Nephron (organoid): ENCODE measurements around the gene SQOR.

Experiments
- H3K27ac Mint-ChIP-seq, 3 experiments: 2 replicates each; pipeline ENCODE4 v1.8.0; 2020; ENCODE audit warnings: mixed read lengths in 3 of 3, mild to moderate bottlenecking in 2 of 3, moderate library complexity in 1 of 3
- H3K27me3 Mint-ChIP-seq: 2 replicates; pipeline ENCODE4 v1.8.0; 2021; ENCODE audit warnings: low read depth, mild to moderate bottlenecking, moderate library complexity, mixed read lengths
- H3K36me3 Mint-ChIP-seq: 2 replicates; pipeline ENCODE4 v1.8.0; 2020; ENCODE audit warnings: low read depth, mixed read lengths
- H3K4me1 Mint-ChIP-seq: 2 replicates; pipeline ENCODE4 v1.8.0; 2020; ENCODE audit warnings: mixed read lengths
- H3K4me3 Mint-ChIP-seq, 3 experiments: 2 replicates each; pipeline ENCODE4 v1.8.0; 2020; ENCODE audit warnings: mild to moderate bottlenecking in 3 of 3, mixed read lengths in 3 of 3, moderate library complexity in 2 of 3
- H3K9me3 Mint-ChIP-seq: 2 replicates; pipeline ENCODE4 v1.8.0; 2020; ENCODE audit warnings: mixed read lengths
- TF ChIP-seq, protein P1 (sequence below), 3 experiments: fragments of 200-600 bp; sonication (generic); IDR thresholded peaks; one replicate each; pipeline ENCODE4 v1.5.0; 2021; ENCODE audit warnings: antibody characterized with exemption in 3 of 3; ENCODE audit not compliant: unreplicated experiment in 3 of 3

SQOR gene

DNA sequence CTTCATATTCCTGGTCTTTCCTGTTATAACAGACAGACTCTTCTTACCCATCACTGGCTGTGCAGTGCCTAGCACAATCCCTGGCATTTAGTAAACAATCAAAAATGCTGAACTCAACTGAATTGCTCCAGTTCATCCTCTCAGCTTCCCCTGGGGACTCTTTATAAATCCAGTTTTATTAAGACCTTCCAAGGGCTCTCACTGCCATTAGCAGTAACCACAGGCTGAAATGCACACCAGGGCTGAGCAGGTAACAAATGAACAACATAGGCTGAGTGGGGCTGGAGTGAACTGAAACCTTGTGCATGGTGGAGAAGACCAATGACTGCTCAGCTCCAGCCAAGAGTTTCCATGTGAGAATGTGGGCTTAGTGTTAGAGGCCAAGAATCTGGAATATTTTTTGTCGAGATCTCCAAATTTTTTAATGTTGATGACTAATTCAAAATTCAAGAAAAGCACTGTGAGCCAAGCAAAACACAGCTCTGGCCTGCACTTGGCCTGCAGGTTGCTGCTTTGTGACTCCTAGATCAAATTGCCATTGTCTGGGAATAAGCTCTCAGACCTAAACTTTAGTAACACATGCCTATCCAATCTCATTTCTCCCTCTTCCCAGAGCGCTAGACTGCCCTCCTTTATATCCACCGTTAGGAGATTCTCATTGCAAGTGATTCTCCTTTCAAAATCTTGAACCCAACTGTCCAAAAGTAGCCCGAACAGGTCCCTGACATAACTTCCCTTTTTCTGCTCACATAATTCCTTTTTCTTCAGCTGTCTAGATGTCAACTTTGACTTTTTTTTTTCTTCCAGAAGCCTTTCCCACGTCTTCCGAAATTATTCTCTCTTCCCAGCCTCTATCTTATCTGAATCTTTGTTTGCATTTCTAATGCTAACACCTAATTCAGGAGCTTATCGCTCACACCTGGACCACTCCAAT, 7.4 kb downstream of the SQOR start:
- TF ChIP-seq, protein P1, sequence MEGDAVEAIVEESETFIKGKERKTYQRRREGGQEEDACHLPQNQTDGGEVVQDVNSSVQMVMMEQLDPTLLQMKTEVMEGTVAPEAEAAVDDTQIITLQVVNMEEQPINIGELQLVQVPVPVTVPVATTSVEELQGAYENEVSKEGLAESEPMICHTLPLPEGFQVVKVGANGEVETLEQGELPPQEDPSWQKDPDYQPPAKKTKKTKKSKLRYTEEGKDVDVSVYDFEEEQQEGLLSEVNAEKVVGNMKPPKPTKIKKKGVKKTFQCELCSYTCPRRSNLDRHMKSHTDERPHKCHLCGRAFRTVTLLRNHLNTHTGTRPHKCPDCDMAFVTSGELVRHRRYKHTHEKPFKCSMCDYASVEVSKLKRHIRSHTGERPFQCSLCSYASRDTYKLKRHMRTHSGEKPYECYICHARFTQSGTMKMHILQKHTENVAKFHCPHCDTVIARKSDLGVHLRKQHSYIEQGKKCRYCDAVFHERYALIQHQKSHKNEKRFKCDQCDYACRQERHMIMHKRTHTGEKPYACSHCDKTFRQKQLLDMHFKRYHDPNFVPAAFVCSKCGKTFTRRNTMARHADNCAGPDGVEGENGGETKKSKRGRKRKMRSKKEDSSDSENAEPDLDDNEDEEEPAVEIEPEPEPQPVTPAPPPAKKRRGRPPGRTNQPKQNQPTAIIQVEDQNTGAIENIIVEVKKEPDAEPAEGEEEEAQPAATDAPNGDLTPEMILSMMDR (IDR thresholded peaks at IDR 0.05; ENCODE audit: unreplicated experiment in 3 of 3), result no peak
- Mint-ChIP-seq H3K36me3 (no peaks in the 10 kb centered on the region), H3K9me3 (no peaks in the 10 kb centered on the region), H3K27me3 (peaks cover 36% of the 10 kb centered on the region), H3K4me1 (peaks cover 44% of the 10 kb centered on the region), H3K4me3 (no peak overlapping the region), H3K27ac (peak overlapping the region; percentile 43 to 100 (median 58))

DNA sequence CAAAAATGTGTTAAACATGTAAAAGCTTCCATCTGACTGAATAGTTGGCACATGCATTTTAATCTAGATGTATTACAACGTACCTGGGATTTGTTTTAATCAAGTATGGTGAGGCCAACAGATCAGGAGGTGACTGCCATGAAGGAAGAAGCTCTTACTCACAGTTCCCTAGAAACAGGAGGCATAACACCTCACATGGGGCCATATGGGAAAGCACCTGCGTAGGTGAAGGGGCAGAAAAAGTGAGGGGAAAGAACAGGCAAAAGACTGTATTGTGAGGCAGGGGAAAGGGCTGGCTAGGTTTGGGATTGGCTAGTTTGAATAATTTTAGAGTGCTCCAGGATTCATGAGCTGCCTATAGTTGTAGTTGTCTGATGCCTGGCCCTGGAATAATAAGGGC, 9.6 kb downstream of the SQOR start:
- Mint-ChIP-seq H3K27me3 (peaks cover 20% of the 10 kb centered on the region), H3K9me3 (no peaks in the 10 kb centered on the region), H3K4me1 (peaks cover 43% of the 10 kb centered on the region)

DNA sequence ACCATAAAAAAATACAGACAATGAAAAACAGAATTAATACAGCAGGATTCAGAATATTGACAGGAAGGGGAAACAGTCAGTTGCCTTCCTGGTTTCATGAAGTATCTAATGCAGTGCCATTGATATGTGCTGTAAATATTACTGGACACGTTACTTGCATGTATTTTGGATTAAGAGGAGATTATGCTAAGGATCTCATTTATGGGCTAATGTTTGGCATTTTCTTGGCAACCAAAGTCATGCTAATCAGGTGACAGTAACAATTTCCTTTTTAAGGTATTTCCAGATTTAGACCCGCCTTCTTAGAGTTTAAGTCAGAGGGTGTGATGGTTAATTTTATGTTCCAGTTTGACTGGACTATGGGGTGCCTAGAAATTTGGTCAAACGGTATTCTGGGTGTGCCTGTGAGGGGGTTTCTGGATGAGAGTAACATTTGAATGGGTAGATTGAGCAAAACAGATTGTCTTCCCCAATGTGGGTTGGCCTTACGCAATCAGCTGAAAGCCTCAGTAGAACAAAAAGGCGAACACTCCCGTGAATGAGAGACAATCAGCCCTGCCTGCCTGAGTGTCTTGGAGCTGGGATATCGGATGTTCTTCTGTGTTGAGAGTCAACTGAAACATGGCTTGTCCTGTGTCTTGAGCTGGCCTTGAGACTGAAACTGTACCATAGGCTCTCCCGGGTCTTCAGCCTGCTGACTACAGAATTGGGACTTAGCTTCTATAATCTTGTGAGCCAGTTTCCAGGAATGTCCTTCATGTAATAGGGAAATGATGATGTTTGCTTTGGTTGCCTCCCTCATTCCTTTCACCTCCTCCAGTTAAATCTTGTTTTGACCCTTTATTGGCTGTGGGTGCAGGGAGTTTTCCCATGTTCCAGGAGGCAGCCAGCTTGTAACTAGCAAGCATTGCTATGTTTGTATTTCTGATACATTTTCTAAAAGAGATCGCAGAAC, 10.5 kb downstream of the SQOR start:
- TF ChIP-seq, protein P1 (IDR thresholded peaks at IDR 0.05; ENCODE audit: unreplicated experiment in 3 of 3), result no peak
- no peaks in the 10 kb centered on the region for H3K9me3 Mint-ChIP-seq
- H3K36me3 Mint-ChIP-seq, result no peaks in the 10 kb centered on the region
- peak overlapping the region in 2 of 3 experiments; percentile 34 to 48 for H3K4me3 Mint-ChIP-seq
- H3K27ac Mint-ChIP-seq, result peak overlapping the region; percentile 97 to 100 (median 99)
- peaks cover 11% of the 10 kb centered on the region for H3K27me3 Mint-ChIP-seq
- peaks cover 43% of the 10 kb centered on the region for H3K4me1 Mint-ChIP-seq

More for the DNA sequence above, 9.6 kb downstream of the SQOR start:
- Mint-ChIP-seq H3K4me3 (no peak overlapping the region), H3K27ac (peak overlapping the region in 2 of 3 experiments; percentile 88 to 100), H3K36me3 (no peaks in the 10 kb centered on the region)
- TF ChIP-seq, protein P1 (IDR thresholded peaks at IDR 0.05; ENCODE audit: unreplicated experiment in 3 of 3), result no peak

DNA sequence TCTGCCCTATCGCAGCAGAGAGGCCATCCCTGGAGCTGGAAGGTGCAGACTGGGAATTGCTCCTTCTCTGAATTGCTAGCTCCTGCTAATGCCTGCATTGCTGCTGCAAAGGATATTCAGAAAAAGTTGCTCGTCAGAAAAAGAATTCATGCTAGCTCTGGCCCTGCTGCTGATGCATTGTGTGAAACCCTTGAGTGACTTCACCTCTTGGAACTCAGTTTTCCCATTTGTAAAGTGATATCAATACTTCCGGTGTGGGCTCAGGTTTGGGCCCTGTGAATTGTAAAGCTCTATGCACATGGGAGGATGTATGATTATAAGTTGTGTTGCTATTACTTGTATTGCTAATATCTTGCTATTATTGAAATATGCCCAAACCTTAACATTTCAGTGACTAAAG, 11.4 kb downstream of the SQOR start:
- TF ChIP-seq, protein P1 (IDR thresholded peaks at IDR 0.05; ENCODE audit: unreplicated experiment in 3 of 3), result no peak
- no peak overlapping the region for H3K4me3 Mint-ChIP-seq
- H3K9me3 Mint-ChIP-seq, result no peaks in the 10 kb centered on the region
- H3K27me3 Mint-ChIP-seq, result peaks cover 11% of the 10 kb centered on the region
- H3K4me1 Mint-ChIP-seq, result peaks cover 38% of the 10 kb centered on the region
- peak overlapping the region; percentile 97 to 100 (median 99) for H3K27ac Mint-ChIP-seq
- H3K36me3 Mint-ChIP-seq, result no peaks in the 10 kb centered on the region

DNA sequence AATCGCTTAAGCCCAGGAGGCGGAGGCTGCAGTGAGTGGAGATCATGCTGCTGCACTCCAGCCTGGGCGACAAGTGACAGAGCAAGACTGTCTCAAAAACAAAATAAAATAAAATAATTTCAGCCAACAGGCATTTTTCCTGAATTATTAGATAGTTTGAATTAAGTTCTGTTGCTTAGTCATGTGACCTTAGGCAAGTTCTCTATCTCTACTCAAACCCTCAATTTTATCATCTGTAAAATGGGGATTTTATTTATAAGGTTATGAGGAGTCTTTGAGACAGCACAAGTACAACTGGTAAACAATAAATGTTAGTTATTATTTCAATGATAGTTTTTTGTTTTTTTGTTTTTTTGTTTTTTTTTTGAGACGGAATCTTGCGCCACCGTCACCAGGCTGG, 13.0 kb downstream of the SQOR start:
- TF ChIP-seq, protein P1 (IDR thresholded peaks at IDR 0.05; ENCODE audit: unreplicated experiment in 3 of 3), result no peak
- H3K4me3 Mint-ChIP-seq, result no peak overlapping the region
- H3K9me3 Mint-ChIP-seq, result no peaks in the 10 kb centered on the region
- H3K4me1 Mint-ChIP-seq, result peaks cover 23% of the 10 kb centered on the region
- H3K27me3 Mint-ChIP-seq, result peaks cover 17% of the 10 kb centered on the region
- H3K27ac Mint-ChIP-seq, result no peak overlapping the region
- no peaks in the 10 kb centered on the region for H3K36me3 Mint-ChIP-seq
